ENCODE data around the gene TTC7B.

TTC7B gene

GRCh38 chr14:90581745-90582144, 234.5 kb downstream of the TTC7B start:
- TF ChIP-seq FOXP2 (optimal IDR thresholded peaks at IDR 0.05; ENCODE audit: borderline replicate concordance, extremely low read depth, extremely low read length, insufficient read depth), result no peak
- no peak for TF ChIP-seq TAF1 (IDR thresholded peaks at IDR 0.05; ENCODE audit: borderline replicate concordance, insufficient read depth, low read length)
- no peak for TF ChIP-seq SIN3A (IDR thresholded peaks at IDR 0.05; ENCODE audit: borderline replicate concordance, insufficient read depth, low read length)
- no peak for TF ChIP-seq POLR2AphosphoS5 (IDR thresholded peaks at IDR 0.05; ENCODE audit: low read depth, low read length)
- TF ChIP-seq, protein P1, sequence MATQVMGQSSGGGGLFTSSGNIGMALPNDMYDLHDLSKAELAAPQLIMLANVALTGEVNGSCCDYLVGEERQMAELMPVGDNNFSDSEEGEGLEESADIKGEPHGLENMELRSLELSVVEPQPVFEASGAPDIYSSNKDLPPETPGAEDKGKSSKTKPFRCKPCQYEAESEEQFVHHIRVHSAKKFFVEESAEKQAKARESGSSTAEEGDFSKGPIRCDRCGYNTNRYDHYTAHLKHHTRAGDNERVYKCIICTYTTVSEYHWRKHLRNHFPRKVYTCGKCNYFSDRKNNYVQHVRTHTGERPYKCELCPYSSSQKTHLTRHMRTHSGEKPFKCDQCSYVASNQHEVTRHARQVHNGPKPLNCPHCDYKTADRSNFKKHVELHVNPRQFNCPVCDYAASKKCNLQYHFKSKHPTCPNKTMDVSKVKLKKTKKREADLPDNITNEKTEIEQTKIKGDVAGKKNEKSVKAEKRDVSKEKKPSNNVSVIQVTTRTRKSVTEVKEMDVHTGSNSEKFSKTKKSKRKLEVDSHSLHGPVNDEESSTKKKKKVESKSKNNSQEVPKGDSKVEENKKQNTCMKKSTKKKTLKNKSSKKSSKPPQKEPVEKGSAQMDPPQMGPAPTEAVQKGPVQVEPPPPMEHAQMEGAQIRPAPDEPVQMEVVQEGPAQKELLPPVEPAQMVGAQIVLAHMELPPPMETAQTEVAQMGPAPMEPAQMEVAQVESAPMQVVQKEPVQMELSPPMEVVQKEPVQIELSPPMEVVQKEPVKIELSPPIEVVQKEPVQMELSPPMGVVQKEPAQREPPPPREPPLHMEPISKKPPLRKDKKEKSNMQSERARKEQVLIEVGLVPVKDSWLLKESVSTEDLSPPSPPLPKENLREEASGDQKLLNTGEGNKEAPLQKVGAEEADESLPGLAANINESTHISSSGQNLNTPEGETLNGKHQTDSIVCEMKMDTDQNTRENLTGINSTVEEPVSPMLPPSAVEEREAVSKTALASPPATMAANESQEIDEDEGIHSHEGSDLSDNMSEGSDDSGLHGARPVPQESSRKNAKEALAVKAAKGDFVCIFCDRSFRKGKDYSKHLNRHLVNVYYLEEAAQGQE (IDR thresholded peaks at IDR 0.05; ENCODE audit: insufficient read depth in 1 of 2, low read depth in 2 of 2, low read length in 2 of 2), result no peak

- TF ChIP-seq, protein P1 (IDR thresholded peaks at IDR 0.05; ENCODE audit: insufficient read depth in 1 of 2, low read depth in 2 of 2, low read length in 2 of 2), result no peak
- TF ChIP-seq SIN3A (IDR thresholded peaks at IDR 0.05; ENCODE audit: borderline replicate concordance, insufficient read depth, low read length), result no peak
- no peak for TF ChIP-seq TAF1 (IDR thresholded peaks at IDR 0.05; ENCODE audit: borderline replicate concordance, insufficient read depth, low read length)
- TF ChIP-seq POLR2AphosphoS5 (IDR thresholded peaks at IDR 0.05; ENCODE audit: low read depth, low read length), result no peak
- TF ChIP-seq FOXP2 (optimal IDR thresholded peaks at IDR 0.05; ENCODE audit: borderline replicate concordance, extremely low read depth, extremely low read length, insufficient read depth), result no peak
Observed at GRCh38 chr14:90580377-90581335, 235.6 kb downstream of the TTC7B start.

GRCh38 chr14:90579816-90580215, 236.4 kb downstream of the TTC7B start:
- no peak for TF ChIP-seq POLR2AphosphoS5 (IDR thresholded peaks at IDR 0.05; ENCODE audit: low read depth, low read length)
- TF ChIP-seq, protein P1 (IDR thresholded peaks at IDR 0.05; ENCODE audit: insufficient read depth in 1 of 2, low read depth in 2 of 2, low read length in 2 of 2), result no peak
- no peak for TF ChIP-seq SIN3A (IDR thresholded peaks at IDR 0.05; ENCODE audit: borderline replicate concordance, insufficient read depth, low read length)
- no peak for TF ChIP-seq TAF1 (IDR thresholded peaks at IDR 0.05; ENCODE audit: borderline replicate concordance, insufficient read depth, low read length)
- TF ChIP-seq FOXP2 (optimal IDR thresholded peaks at IDR 0.05; ENCODE audit: borderline replicate concordance, extremely low read depth, extremely low read length, insufficient read depth), result no peak

DNA sequence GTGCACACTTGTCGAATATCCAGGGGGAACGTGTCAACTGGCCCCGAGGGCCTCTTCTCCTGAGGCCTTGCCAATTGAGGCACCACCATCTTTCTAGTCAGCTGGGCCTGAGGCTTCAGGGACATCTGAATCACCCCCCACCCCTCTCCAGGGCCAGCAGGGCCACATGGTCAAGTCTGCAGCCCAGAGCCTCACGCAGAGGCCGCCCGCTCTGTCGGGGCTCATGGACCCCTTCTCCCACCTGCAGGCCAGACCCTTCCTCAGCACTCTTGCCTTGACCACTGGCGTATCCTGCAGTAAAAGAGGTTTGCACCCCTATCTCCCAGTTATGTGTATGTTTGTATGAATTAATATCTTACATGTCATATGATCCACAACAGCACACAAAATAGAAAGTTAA, 237.1 kb downstream of the TTC7B start:
- TF ChIP-seq POLR2AphosphoS5 (IDR thresholded peaks at IDR 0.05; ENCODE audit: low read depth, low read length), result no peak
- no peak for TF ChIP-seq TAF1 (IDR thresholded peaks at IDR 0.05; ENCODE audit: borderline replicate concordance, insufficient read depth, low read length)
- TF ChIP-seq SIN3A (IDR thresholded peaks at IDR 0.05; ENCODE audit: borderline replicate concordance, insufficient read depth, low read length), result no peak
- TF ChIP-seq FOXP2 (optimal IDR thresholded peaks at IDR 0.05; ENCODE audit: borderline replicate concordance, extremely low read depth, extremely low read length, insufficient read depth), result no peak
- TF ChIP-seq, protein P1 (IDR thresholded peaks at IDR 0.05; ENCODE audit: insufficient read depth in 1 of 2, low read depth in 2 of 2, low read length in 2 of 2), result no peak
